GM18502 (cell line): Measurements from ENCODE around the gene ZNF101.

Experiments
- ATAC-seq: cut with Tn5 transposase; IDR thresholded peaks from one replicate; pipeline ENCODE4 v1.9.1; 2021; ENCODE audit warnings: mild to moderate bottlenecking; ENCODE audit not compliant: unreplicated experiment, poor library complexity

Gene ZNF101

GRCh38 chr19:19637523-19638251 lies 31.0 kb upstream of the ZNF101 start:
- ATAC-seq: no peak

GRCh38 chr19:19642506-19643157 lies 26.0 kb upstream of the ZNF101 start:
- ATAC-seq: no peak

- peak; percentile 70 for ATAC-seq
These were observed 25.2 kb upstream of the ZNF101 start, which contains the start of gene GMIP for GRCh38 chr19:19643158-19644053. Gene GMIP, minus strand, starts transcription at chr19:19643657. Its CDS starts 128 bp downstream, at chr19:19643529.

GRCh38 chr19:19644054-19644388 lies 24.6 kb upstream of the ZNF101 start:
- no peak for ATAC-seq

- no peak for ATAC-seq
These were observed 23.3 kb upstream of the ZNF101 start for GRCh38 chr19:19645233-19645870.

GRCh38 chr19:19647037-19647835 lies 21.4 kb upstream of the ZNF101 start:
- ATAC-seq: no peak

- ATAC-seq: no peak
These were observed 19.5 kb upstream of the ZNF101 start for GRCh38 chr19:19649155-19649554.

GRCh38 chr19:19649580-19649995 lies 19.1 kb upstream of the ZNF101 start:
- ATAC-seq: no peak

- ATAC-seq: no peak
These were observed 18.3 kb upstream of the ZNF101 start for GRCh38 chr19:19650331-19650730.

GRCh38 chr19:19651076-19651475 lies 17.6 kb upstream of the ZNF101 start:
- no peak for ATAC-seq

GRCh38 chr19:19652482-19653295 lies 15.9 kb upstream of the ZNF101 start:
- no peak for ATAC-seq

- no peak for ATAC-seq
These were observed 15.0 kb upstream of the ZNF101 start for GRCh38 chr19:19653597-19654147.

- ATAC-seq: no peak
These were observed 14.2 kb upstream of the ZNF101 start for GRCh38 chr19:19654441-19654840.

- ATAC-seq: no peak
These were observed 13.5 kb upstream of the ZNF101 start for GRCh38 chr19:19655051-19655594.

- ATAC-seq: no peak
These were observed 12.8 kb upstream of the ZNF101 start for GRCh38 chr19:19655641-19656343.

GRCh38 chr19:19656451-19657396 lies 11.9 kb upstream of the ZNF101 start:
- no peak for ATAC-seq

- no peak for ATAC-seq
These were observed 11.2 kb upstream of the ZNF101 start for GRCh38 chr19:19657397-19657783.
